Stimulated activated CD8-positive, alpha-beta memory T cell treated with anti-CD3 and anti-CD28 coated beads, Interleukin-15, amount 100 ng/mL, for 4 hours (primary cell): ENCODE data around the gene POLN.

ENCODE experiments used
- DNase-seq, 2 donors: peaks; one replicate each; pipeline ENCODE4 v3.0.0-alpha.2; 2020; ENCODE audit warnings: low read depth in 2 of 2

Gene POLN

GRCh38 chr4:2116687-2117400, 125.1 kb downstream of the POLN start:
- no peak for DNase-seq

DNA sequence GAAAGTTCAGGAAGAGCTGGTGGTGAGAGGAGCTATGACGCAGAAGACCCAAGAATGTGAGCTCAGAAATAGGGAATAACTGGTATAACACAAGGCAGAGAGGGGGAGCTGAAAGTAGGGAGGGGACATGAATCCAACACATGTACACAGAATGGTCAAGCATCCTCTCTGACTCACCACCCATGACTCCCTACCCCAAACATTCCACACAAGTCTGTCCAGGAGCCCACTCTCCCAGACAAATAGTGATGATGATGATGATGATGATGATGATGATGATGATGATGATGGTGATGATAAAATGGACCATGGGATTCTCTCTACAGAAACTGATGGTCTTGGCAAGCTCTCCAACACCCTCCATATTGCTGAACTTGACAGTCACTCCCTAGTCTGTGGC, 136.4 kb downstream of the POLN start:
- DNase-seq, result no peak

GRCh38 chr4:2104556-2105345, 137.2 kb downstream of the POLN start:
- no peak for DNase-seq

GRCh38 chr4:2103843-2104547, 137.9 kb downstream of the POLN start:
- DNase-seq, result no peak

GRCh38 chr4:2103127-2103842, 138.6 kb downstream of the POLN start:
- no peak for DNase-seq

DNA sequence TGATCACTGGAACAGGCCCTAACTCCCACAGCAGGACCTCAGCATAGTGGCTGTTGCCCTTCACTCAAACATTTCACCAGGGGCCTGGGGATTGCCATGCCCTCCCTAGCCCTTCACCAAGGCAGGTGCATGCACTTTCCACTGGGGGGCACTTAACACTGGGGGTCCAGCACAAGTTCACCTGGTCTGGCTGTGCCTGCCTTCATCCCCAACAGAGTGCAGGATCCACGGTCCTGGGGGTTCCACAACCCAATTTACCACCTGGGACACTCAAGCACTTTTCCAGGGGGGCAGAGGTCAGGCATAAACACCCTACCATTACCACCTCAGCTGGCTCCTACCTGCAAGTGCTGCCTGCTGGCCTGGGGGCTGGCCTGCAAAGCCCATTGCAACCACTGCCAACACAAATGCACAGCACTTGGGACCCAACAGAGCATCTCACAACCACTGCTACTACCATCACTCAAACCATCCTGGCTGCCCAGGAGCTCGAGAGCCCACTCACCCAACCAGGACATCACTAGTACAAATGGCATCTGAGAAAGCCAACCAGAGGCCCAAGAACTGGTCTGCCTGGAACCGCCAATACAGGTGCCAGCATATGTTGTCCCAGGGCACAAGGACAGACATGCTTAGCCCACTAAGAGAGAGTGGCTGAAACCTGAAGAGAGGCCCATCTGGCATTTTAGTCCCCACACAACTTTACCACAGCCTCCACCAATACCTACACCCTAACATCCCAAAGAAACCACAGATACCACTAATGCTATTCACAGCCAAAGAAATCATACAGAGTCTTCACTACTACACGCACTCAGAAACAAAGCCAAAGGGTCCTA, 139.7 kb downstream of the POLN start:
- no peak for DNase-seq

GRCh38 chr4:2101346-2102044, 140.4 kb downstream of the POLN start:
- DNase-seq, result no peak

DNA sequence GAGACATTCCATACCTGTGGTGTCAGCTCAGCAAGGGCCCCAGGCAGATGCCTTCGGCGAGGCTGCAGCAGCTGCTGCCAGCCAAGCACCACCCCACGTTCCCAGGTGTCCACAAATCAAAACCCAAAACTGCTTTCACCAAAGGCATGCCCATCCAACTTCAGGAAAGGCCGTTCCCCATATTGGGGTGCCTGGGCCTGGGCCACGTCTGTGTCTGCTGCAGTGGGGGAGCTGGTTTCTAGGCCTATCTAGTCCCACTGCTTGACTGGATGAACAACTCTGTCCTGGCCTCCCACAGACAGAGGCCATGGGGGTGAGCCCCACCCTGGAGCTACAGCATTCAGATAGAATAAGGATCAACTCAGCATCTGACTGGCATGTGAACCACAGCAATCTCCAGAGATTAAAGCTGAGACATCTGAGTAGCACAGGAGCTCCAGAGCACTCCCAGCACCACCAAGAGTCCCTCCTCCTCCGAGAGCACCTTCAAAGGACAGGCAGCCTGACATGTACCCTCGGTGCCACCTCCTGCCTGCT, 145.8 kb downstream of the POLN start:
- DNase-seq, result no peak

- DNase-seq, result no peak
Observed at GRCh38 chr4:2095236-2096072, 146.5 kb downstream of the POLN start.

DNA sequence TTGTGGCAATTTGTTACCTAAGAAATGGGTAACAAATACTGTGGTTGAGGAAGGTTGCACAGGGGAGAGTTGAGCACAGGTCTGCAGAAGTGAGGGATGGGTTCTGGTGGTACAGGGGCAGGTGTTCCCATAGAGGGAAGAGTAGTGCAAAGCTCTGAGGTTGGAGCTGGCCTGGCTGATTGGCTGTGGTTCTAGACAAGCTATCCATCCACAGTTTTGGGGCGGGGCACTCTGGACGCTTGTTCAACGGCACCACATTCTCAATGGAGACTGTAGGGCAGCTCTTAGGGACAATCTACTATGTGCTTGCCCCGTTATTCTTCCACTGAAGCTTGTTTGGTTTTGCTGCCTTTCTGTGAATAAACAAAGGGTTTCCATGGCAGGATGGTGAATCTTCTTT, 147.4 kb downstream of the POLN start:
- no peak for DNase-seq

DNA sequence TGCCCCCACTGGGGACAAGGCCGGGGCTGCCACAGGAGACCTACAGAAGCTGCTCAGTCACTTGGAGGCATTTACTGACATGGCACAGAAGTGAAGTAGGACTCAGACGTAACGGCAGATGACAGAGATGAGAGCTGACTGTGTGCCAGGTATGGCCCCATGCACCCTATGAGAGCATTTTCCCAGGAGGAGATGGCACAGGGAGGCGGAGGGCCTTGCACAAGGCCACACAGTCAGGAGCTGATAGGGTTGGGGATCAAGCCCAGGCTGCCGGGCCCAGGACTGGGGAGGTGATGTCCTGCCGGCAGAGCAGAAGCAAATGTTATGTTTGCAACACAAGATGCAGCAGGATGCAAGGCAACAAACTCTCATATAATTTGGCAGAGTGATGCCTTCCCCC, 148.7 kb downstream of the POLN start:
- DNase-seq, result no peak

DNA sequence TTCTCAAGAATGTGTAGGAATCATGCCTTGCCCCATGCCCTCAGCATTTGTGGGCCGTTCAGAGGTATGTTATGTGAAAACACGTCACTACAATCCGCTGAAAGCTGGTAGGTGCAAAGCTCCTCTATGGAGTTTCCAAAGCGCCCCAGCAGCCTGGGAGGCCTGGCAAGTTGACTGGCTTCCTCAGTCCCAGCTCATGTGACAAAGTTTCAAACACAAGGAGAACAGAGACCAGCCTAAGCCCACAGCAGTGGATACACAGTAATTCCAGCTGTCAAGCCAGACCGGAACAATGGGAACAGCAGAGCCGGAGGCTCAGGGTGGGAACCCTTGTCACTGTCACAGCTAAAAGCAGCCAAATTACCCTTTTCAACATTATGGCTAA, 149.3 kb downstream of the POLN start:
- DNase-seq, result no peak

DNA sequence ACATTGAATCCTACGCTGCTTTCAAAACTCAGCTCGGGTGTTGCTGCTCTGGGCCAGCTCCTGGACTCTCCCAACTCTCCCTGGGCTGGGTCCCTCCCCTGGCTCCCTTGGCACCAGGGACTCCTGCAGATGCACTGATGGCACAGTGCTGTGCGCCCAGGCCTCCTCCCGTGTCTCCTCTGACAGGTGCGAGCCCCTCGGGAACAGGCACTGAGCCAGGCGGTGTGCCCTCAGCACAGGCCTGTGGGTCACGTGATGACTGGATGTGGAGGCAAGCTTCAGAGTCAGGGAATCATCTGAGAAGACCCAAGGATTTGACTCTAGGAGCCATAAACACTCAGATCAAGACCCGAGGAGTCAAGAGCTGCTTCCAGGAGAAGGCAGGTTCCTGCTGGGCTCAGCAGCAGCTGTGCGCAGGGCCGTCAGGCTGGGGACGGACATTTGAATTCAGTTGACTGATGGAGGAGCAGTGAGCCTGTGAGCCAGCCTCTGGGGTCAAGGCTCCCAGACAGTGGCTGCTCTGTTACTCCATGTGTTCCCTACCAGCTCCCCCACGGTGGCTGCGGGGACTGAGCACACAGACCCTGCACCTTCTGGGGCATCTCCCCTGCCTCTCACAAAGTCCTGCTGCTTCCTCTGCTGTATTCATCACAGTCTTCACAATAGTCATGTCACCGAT, 149.8 kb downstream of the POLN start:
- DNase-seq, result no peak

DNA sequence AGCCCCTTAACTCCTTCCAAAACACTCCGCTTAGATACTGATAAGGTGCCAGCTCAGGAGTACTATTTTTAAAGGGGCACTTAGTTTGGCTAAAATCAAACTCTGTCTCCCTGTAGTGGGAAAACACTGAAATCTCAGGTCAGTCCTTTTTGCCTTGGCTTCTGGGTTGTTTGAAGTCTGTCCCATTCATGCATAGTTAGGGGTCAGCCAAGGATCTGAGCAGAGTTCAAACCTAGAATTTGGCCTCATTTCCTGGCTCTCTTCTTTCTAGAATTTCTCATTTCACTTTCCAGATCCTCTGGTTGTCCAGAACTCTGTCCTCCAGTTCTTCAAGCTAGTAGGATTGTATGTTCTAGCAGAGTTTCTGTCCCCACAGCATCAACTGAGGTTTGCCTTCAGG, 151.3 kb downstream of the POLN start:
- no peak for DNase-seq

DNA sequence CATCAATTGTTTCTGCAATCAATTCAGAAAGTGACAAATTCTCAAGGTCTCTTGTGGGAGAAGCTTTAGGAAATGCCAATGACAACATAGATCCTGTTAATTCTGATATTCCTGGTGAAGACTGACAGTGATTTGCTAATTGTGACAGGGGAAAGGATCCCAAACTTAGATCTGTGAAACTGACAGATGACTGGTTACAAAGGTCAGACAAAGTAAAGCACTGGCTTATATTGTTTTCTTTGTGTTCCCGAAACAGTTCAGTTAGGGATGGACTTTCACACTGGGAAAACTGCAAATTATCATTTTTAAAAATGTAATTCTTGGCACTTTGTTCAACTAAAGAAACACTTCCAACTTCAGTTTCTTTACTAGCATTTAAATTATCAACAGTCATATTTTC, 152.7 kb downstream of the POLN start:
- DNase-seq, result no peak

DNA sequence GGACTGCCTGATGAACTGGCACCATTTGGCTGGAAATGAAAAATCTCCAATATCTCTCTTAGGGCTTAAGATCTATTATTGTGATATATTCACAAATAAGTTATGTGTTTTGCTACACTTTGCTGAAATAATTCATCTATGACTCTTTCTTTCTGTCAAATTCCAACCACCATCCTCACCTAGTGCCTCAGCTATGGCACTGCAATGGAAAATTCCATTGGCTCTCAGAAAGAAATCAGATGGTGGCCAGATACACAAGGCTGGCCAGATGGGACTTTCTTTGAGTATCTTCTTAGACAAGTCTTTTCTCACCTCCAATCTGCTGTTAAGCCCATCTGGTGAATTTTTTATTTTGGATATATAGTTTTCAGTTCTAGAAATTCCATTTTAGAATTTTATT, 154.8 kb downstream of the POLN start:
- DNase-seq, result no peak

DNA sequence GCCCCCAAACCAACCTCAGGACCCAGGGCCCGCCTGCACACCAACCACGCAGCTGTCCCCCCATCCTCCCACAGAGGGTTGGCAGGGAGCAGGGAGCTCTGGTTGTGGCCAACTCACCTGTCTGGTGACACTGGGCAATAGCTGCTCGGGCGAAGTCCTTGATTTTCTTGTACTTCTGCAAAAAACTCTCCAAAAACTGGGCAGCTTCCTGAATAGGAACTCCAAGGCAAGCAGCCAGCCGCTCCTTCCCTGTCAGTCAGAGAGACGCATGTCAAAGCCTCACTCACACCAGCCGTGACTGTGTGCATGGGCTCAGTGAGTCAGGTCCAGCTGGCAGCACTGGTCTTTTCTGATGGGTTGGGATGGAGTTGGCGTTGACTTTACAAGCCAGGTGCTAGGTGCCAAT, 156.4 kb downstream of the POLN start:
- no peak for DNase-seq

DNA sequence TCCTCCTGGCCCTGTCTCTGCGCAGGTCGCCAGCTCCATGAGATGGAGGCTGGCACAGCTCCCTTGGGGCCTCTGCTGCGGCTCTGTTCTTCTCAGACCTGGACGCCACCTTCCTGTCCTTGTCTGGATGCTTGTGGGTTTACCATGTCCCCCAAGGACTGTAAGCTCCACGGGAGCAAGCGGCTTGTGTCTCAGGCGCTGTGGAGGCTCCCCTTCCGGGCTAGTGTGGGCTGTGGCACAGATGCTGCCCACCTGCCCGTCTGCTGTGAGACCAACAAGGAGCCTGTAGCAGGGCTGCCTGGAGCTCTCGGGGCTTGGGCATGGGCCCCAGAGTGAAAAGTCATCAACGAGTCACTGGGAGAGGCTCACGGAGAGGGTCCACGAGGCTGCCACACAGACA, 157.6 kb downstream of the POLN start:
- DNase-seq, result no peak

GRCh38 chr4:2083826-2084160, 158.1 kb downstream of the POLN start:
- no peak for DNase-seq
